Measurements from ENCODE around the gene MAN1A2.

DNA sequence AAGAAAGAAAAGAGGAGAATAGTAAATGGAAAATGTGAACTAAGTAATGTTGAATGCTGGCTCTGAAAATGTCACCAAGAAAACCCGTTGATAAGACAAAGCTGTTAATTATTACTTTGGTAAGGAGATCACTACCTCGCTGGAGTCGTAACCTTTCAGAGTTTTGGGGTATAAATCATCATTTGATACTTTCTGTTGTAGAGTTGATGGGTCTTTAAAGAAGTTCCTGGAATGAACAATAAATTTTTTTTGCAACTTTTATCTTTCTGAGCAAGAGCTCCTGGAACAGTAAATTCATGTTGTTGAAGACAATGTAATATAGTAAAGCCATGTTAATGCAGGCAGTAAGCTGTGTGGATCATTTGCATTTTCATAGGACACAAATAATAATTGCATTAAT is 46.2 kb downstream of the MAN1A2 start:
- no peak for TF ChIP-seq NR2F1 (conservative IDR thresholded peaks at IDR 0.05)
- TF ChIP-seq, protein P1, sequence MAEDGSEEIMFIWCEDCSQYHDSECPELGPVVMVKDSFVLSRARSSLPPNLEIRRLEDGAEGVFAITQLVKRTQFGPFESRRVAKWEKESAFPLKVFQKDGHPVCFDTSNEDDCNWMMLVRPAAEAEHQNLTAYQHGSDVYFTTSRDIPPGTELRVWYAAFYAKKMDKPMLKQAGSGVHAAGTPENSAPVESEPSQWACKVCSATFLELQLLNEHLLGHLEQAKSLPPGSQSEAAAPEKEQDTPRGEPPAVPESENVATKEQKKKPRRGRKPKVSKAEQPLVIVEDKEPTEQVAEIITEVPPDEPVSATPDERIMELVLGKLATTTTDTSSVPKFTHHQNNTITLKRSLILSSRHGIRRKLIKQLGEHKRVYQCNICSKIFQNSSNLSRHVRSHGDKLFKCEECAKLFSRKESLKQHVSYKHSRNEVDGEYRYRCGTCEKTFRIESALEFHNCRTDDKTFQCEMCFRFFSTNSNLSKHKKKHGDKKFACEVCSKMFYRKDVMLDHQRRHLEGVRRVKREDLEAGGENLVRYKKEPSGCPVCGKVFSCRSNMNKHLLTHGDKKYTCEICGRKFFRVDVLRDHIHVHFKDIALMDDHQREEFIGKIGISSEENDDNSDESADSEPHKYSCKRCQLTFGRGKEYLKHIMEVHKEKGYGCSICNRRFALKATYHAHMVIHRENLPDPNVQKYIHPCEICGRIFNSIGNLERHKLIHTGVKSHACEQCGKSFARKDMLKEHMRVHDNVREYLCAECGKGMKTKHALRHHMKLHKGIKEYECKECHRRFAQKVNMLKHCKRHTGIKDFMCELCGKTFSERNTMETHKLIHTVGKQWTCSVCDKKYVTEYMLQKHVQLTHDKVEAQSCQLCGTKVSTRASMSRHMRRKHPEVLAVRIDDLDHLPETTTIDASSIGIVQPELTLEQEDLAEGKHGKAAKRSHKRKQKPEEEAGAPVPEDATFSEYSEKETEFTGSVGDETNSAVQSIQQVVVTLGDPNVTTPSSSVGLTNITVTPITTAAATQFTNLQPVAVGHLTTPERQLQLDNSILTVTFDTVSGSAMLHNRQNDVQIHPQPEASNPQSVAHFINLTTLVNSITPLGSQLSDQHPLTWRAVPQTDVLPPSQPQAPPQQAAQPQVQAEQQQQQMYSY (CRISPR knock-in tag; IDR thresholded peaks at IDR 0.05) = no peak
- TF ChIP-seq EZH2 (IDR thresholded peaks at IDR 0.05; ENCODE audit: borderline replicate concordance, control insufficient read depth, low read depth, low read length) = no peak
- no peak for TF ChIP-seq TARDBP (IDR thresholded peaks at IDR 0.05; ENCODE audit: borderline replicate concordance)
- TF ChIP-seq, protein P2, sequence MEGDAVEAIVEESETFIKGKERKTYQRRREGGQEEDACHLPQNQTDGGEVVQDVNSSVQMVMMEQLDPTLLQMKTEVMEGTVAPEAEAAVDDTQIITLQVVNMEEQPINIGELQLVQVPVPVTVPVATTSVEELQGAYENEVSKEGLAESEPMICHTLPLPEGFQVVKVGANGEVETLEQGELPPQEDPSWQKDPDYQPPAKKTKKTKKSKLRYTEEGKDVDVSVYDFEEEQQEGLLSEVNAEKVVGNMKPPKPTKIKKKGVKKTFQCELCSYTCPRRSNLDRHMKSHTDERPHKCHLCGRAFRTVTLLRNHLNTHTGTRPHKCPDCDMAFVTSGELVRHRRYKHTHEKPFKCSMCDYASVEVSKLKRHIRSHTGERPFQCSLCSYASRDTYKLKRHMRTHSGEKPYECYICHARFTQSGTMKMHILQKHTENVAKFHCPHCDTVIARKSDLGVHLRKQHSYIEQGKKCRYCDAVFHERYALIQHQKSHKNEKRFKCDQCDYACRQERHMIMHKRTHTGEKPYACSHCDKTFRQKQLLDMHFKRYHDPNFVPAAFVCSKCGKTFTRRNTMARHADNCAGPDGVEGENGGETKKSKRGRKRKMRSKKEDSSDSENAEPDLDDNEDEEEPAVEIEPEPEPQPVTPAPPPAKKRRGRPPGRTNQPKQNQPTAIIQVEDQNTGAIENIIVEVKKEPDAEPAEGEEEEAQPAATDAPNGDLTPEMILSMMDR (IDR thresholded peaks at IDR 0.05 in 2 of 3, conservative IDR thresholded peaks at IDR 0.05 in 1 of 3; ENCODE audit: control insufficient read depth in 2 of 3, extremely low read depth in 1 of 3, insufficient read depth in 1 of 3, low read depth in 3 of 3, low read length in 3 of 3) = no peak
- TF ChIP-seq GABPA (IDR thresholded peaks at IDR 0.05; ENCODE audit: low read depth) = no peak
- TF ChIP-seq TAF1 (IDR thresholded peaks at IDR 0.05; ENCODE audit: borderline replicate concordance, low read depth, low read length) = no peak
- no peak for TF ChIP-seq CREM (IDR thresholded peaks at IDR 0.05; ENCODE audit: low read depth)
- TF ChIP-seq, protein P3, sequence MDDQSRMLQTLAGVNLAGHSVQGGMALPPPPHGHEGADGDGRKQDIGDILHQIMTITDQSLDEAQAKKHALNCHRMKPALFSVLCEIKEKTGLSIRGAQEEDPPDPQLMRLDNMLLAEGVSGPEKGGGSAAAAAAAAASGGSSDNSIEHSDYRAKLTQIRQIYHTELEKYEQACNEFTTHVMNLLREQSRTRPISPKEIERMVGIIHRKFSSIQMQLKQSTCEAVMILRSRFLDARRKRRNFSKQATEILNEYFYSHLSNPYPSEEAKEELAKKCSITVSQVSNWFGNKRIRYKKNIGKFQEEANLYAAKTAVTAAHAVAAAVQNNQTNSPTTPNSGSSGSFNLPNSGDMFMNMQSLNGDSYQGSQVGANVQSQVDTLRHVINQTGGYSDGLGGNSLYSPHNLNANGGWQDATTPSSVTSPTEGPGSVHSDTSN (IDR thresholded peaks at IDR 0.05; ENCODE audit: insufficient replicate concordance, low read depth, low read length) = no peak
- TF ChIP-seq RCOR1 (conservative IDR thresholded peaks at IDR 0.05; ENCODE audit: low read depth, low read length) = no peak
